A549 (cell line): ENCODE results near the gene DISC1.

Source experiments
- BHLHE40 ChIP-seq: IDR thresholded peaks from 2 replicates; pipeline ENCODE4 v1.6.1; 2012; ENCODE audit warnings: low read depth, low read length, inconsistent platforms
- EP300 ChIP-seq, 2 experiments: fragments of >200 bp; sonication (Bioruptor Twin); formaldehyde crosslinking; IDR thresholded peaks; 2 replicates in 1 of 2; 3 replicates in 1 of 2; pipeline ENCODE4 v1.6.1; 2016 to 2017
- FOSB ChIP-seq: fragments of 250-450 bp; sonication (Bioruptor Pico); IDR thresholded peaks from 2 replicates; pipeline ENCODE4 v1.5.0; 2020; ENCODE audit warnings: mild to moderate bottlenecking, moderate library complexity
- POLR2A ChIP-seq: IDR thresholded peaks from 2 replicates; pipeline ENCODE4 v1.6.1; 2012; ENCODE audit warnings: mild to moderate bottlenecking, low read length
- RAD21 ChIP-seq, 2 experiments: fragments of >200 bp in 1 of 2; sonication (Bioruptor Twin) in 1 of 2; formaldehyde crosslinking in 1 of 2; IDR thresholded peaks in 1 of 2; conservative IDR thresholded peaks in 1 of 2; 2 replicates in 1 of 2; 3 replicates in 1 of 2; pipeline ENCODE4 v1.6.1; 2012 to 2018; ENCODE audit warnings: inconsistent platforms in 1 of 2
- RARB ChIP-seq: fragments of 250-450 bp; sonication (Bioruptor Pico); IDR thresholded peaks from 2 replicates; pipeline ENCODE4 v1.8.0; 2021; ENCODE audit warnings: mild to moderate bottlenecking, moderate library complexity
- RCOR1 ChIP-seq: fragments of 150-350 bp; IDR thresholded peaks from 2 replicates; pipeline ENCODE4 v1.6.1; 2014; ENCODE audit warnings: antibody characterized with exemption, low read length, low read depth
- RFX5 ChIP-seq: fragments of 450-650 bp; IDR thresholded peaks from 2 replicates; pipeline ENCODE4 v1.7.1; 2014; ENCODE audit warnings: antibody characterized with exemption, mild to moderate bottlenecking, moderate library complexity
- TP53 ChIP-seq: fragments of 250-450 bp; sonication (Bioruptor Pico); IDR thresholded peaks from 2 replicates; pipeline ENCODE4 v1.5.0; 2021; ENCODE audit warnings: mild to moderate bottlenecking, moderate library complexity
- TF ChIP-seq, protein P1 (sequence below): fragments of >200 bp; sonication (Bioruptor Twin); formaldehyde crosslinking; IDR thresholded peaks from 3 replicates; pipeline ENCODE4 v1.5.1; 2016
- TF ChIP-seq, protein P2 (sequence below): IDR thresholded peaks from 2 replicates; pipeline ENCODE4 v1.6.1; 2012
- TF ChIP-seq, protein P3 (sequence below): IDR thresholded peaks from 2 replicates; pipeline ENCODE4 v1.6.1; 2012
- TF ChIP-seq, protein P4 (sequence below): fragments of 200-600 bp; sonication (generic); IDR thresholded peaks from 2 replicates; pipeline ENCODE4 v1.6.1; 2016; ENCODE audit warnings: antibody characterized with exemption, mild to moderate bottlenecking, moderate library complexity

DNA sequence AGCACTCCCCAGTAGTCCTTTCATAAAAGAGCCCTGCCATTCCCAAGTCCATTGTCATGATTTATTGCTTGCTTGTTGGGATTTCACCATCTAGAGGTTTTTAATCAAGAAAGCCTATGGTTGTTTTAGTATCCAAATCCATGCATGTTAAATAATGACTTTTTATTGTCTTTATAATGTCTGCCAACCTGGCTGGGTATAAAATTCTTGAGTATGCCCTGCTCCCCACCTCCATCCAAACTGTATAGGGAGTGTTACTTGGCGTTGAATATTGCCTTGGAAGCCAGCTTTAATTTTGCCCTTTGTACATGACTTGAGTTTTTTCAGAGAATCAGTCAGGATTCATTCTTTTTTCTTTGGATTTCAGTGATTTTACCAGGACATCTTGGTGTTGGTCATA, 44.2 kb downstream of the DISC1 start:
- TF ChIP-seq, protein P1, sequence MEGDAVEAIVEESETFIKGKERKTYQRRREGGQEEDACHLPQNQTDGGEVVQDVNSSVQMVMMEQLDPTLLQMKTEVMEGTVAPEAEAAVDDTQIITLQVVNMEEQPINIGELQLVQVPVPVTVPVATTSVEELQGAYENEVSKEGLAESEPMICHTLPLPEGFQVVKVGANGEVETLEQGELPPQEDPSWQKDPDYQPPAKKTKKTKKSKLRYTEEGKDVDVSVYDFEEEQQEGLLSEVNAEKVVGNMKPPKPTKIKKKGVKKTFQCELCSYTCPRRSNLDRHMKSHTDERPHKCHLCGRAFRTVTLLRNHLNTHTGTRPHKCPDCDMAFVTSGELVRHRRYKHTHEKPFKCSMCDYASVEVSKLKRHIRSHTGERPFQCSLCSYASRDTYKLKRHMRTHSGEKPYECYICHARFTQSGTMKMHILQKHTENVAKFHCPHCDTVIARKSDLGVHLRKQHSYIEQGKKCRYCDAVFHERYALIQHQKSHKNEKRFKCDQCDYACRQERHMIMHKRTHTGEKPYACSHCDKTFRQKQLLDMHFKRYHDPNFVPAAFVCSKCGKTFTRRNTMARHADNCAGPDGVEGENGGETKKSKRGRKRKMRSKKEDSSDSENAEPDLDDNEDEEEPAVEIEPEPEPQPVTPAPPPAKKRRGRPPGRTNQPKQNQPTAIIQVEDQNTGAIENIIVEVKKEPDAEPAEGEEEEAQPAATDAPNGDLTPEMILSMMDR: no peak
- TF ChIP-seq, protein P2, sequence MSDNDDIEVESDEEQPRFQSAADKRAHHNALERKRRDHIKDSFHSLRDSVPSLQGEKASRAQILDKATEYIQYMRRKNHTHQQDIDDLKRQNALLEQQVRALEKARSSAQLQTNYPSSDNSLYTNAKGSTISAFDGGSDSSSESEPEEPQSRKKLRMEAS: no peak
- TF ChIP-seq BHLHE40 (no peak), POLR2A (no peak), RCOR1 (no peak), EP300 (IDR thresholded peaks at IDR 0.05) (no peak), FOSB (CRISPR knock-in tag) (no peak), RARB (no peak), TP53 (no peak), RFX5 (no peak), RAD21 (conservative IDR thresholded peaks at IDR 0.05 in 1 of 2, IDR thresholded peaks at IDR 0.05 in 1 of 2) (no peak)
- TF ChIP-seq, protein P3, sequence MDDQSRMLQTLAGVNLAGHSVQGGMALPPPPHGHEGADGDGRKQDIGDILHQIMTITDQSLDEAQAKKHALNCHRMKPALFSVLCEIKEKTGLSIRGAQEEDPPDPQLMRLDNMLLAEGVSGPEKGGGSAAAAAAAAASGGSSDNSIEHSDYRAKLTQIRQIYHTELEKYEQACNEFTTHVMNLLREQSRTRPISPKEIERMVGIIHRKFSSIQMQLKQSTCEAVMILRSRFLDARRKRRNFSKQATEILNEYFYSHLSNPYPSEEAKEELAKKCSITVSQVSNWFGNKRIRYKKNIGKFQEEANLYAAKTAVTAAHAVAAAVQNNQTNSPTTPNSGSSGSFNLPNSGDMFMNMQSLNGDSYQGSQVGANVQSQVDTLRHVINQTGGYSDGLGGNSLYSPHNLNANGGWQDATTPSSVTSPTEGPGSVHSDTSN: no peak
- TF ChIP-seq, protein P4, sequence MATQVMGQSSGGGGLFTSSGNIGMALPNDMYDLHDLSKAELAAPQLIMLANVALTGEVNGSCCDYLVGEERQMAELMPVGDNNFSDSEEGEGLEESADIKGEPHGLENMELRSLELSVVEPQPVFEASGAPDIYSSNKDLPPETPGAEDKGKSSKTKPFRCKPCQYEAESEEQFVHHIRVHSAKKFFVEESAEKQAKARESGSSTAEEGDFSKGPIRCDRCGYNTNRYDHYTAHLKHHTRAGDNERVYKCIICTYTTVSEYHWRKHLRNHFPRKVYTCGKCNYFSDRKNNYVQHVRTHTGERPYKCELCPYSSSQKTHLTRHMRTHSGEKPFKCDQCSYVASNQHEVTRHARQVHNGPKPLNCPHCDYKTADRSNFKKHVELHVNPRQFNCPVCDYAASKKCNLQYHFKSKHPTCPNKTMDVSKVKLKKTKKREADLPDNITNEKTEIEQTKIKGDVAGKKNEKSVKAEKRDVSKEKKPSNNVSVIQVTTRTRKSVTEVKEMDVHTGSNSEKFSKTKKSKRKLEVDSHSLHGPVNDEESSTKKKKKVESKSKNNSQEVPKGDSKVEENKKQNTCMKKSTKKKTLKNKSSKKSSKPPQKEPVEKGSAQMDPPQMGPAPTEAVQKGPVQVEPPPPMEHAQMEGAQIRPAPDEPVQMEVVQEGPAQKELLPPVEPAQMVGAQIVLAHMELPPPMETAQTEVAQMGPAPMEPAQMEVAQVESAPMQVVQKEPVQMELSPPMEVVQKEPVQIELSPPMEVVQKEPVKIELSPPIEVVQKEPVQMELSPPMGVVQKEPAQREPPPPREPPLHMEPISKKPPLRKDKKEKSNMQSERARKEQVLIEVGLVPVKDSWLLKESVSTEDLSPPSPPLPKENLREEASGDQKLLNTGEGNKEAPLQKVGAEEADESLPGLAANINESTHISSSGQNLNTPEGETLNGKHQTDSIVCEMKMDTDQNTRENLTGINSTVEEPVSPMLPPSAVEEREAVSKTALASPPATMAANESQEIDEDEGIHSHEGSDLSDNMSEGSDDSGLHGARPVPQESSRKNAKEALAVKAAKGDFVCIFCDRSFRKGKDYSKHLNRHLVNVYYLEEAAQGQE: no peak
